Gastroesophageal sphincter (tissue), 4 donors: ENCODE results near the gene TMEM185B. TPM values are rescaled to one million over a fixed set of nuclear protein-coding genes. Genes with fewer than 3 reads are reported as not detected.
"Not testable (repeated sequence)": the region's sequence is repeated elsewhere in the genome, so short reads cannot be mapped to it uniquely, and the experiment has no call there.

Experiments used
- ATAC-seq: fragments of 150-250 bp; one replicate; pipeline ENCODE4 v1.9.1; 2016; ENCODE audit warnings: mild to moderate bottlenecking, moderate library complexity
- H3K27ac ChIP-seq, 4 donors: fragments of 200-600 bp; sonication (generic) in 3 of 4; 1 replicate in 3 of 4; 2 replicates in 1 of 4; pipeline ENCODE4 v1.5.1; 2016 to 2019
- H3K27me3 ChIP-seq: fragments of 200-600 bp; sonication (generic); one replicate; pipeline ENCODE4 v1.5.1; 2019
- H3K36me3 ChIP-seq, 2 donors: fragments of 200-600 bp; sonication (generic); one replicate each; pipeline ENCODE4 v1.5.1; 2019; ENCODE audit warnings: control low read depth in 1 of 2
- H3K4me1 ChIP-seq, 3 donors: fragments of 200-600 bp; sonication (generic); 1 replicate in 2 of 3; 2 replicates in 1 of 3; pipeline ENCODE4 v1.5.1; 2016 to 2019; ENCODE audit warnings: control low read depth in 2 of 3
- H3K4me3 ChIP-seq, 2 donors: fragments of 200-600 bp; sonication (generic); one replicate each; pipeline ENCODE4 v1.5.1; 2019; ENCODE audit warnings: mild to moderate bottlenecking in 1 of 2, moderate library complexity in 1 of 2
- H3K9me3 ChIP-seq, 3 donors: fragments of 200-600 bp; sonication (generic); one replicate each; pipeline ENCODE4 v1.5.1; 2017 to 2019; ENCODE audit warnings: control low read depth in 2 of 3
- EP300 ChIP-seq: sonication (generic); formaldehyde crosslinking; IDR thresholded peaks from one replicate; pipeline ENCODE4 v1.6.1; 2017; ENCODE audit warnings: antibody characterized with exemption, mild to moderate bottlenecking
- POLR2A ChIP-seq, 2 donors: fragments of 450-650 bp; IDR thresholded peaks; one replicate each; pipeline ENCODE4 v1.6.1; 2017; ENCODE audit warnings: antibody characterized with exemption in 2 of 2, mild to moderate bottlenecking in 2 of 2, moderate library complexity in 1 of 2
- POLR2AphosphoS5 ChIP-seq: sonication (generic); formaldehyde crosslinking; IDR thresholded peaks from one replicate; pipeline ENCODE4 v1.6.1; 2017; ENCODE audit warnings: antibody characterized with exemption
- WGBS, 2 donors: methylation state at CpG; one replicate each; pipeline ENCODE4 v1.1.5; 2018; ENCODE audit warnings: low coverage in 1 of 2; 5-methylcytosine and 5-hydroxymethylcytosine counted together
- total RNA-seq, 4 donors: library from RNA; depleted of rRNA; stranded (reverse); fragments of >200 nt; gene quantifications; one replicate each; pipeline ENCODE4 v1.1.0, GENCODE V29; 2016
- TF ChIP-seq, protein P1 (sequence below), 4 experiments: fragments of 200-600 bp in 2 of 4; fragments of 450-650 bp in 2 of 4; sonication (generic) in 1 of 4; IDR thresholded peaks; one replicate each; pipeline ENCODE4 v1.5.1; 2017 to 2019; ENCODE audit warnings: antibody characterized with exemption in 4 of 4, mild to moderate bottlenecking in 2 of 4, moderate library complexity in 2 of 4

TMEM185B gene
- total RNA-seq, 4 donors from 2014 or later = 22.8 to 28.9 (median 25.3) TPM

- no peak for TF ChIP-seq POLR2AphosphoS5
- TF ChIP-seq, protein P1, sequence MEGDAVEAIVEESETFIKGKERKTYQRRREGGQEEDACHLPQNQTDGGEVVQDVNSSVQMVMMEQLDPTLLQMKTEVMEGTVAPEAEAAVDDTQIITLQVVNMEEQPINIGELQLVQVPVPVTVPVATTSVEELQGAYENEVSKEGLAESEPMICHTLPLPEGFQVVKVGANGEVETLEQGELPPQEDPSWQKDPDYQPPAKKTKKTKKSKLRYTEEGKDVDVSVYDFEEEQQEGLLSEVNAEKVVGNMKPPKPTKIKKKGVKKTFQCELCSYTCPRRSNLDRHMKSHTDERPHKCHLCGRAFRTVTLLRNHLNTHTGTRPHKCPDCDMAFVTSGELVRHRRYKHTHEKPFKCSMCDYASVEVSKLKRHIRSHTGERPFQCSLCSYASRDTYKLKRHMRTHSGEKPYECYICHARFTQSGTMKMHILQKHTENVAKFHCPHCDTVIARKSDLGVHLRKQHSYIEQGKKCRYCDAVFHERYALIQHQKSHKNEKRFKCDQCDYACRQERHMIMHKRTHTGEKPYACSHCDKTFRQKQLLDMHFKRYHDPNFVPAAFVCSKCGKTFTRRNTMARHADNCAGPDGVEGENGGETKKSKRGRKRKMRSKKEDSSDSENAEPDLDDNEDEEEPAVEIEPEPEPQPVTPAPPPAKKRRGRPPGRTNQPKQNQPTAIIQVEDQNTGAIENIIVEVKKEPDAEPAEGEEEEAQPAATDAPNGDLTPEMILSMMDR (IDR thresholded peaks at IDR 0.05) = no peak
- no peak for TF ChIP-seq EP300
- TF ChIP-seq POLR2A (IDR thresholded peaks at IDR 0.05) = no peak
- Histone ChIP-seq H3K9me3 (no peaks in the 10 kb centered on the region), H3K36me3 (no peaks in the 10 kb centered on the region), H3K4me1 (peaks cover 0 to 31% (median 5%) of the 10 kb centered on the region in 3 donors), H3K4me3 (no peak overlapping the region), H3K27me3 (no peaks in the 10 kb centered on the region), H3K27ac (no peak overlapping the region)
- ATAC-seq = no peak
- WGBS, 2 donors = 71 to 80% methylated on average over 1 to 6 of the region's 10 CpGs
These were observed 14.3 kb upstream of the TMEM185B start for GRCh38 chr2:120237491-120237902.

GRCh38 chr2:120236791-120237190 is 13.6 kb upstream of the TMEM185B start:
- TF ChIP-seq, protein P1 (IDR thresholded peaks at IDR 0.05) = no peak
- TF ChIP-seq POLR2AphosphoS5 (no peak), POLR2A (IDR thresholded peaks at IDR 0.05) (no peak), EP300 (no peak)
- no peak for ATAC-seq

GRCh38 chr2:120236316-120236715 is 13.1 kb upstream of the TMEM185B start:
- 93% methylated on average over 3 of the region's 10 CpGs; no CpG with 5 or more reads in 1 of the 2 donors for WGBS, 2 donors
- Histone ChIP-seq H3K9me3 (no peaks in the 10 kb centered on the region), H3K4me3 (no peak overlapping the region), H3K4me1 (peaks cover 0 to 31% (median 5%) of the 10 kb centered on the region in 3 donors), H3K27ac (no peak overlapping the region), H3K36me3 (no peaks in the 10 kb centered on the region), H3K27me3 (no peaks in the 10 kb centered on the region)
- no peak for ATAC-seq
- TF ChIP-seq, protein P1 (IDR thresholded peaks at IDR 0.05) = no peak
- TF ChIP-seq POLR2AphosphoS5 (no peak), EP300 (no peak), POLR2A (IDR thresholded peaks at IDR 0.05) (no peak)

More at GRCh38 chr2:120236791-120237190, 13.6 kb upstream of the TMEM185B start:
- no peaks in the 10 kb centered on the region for H3K27me3 ChIP-seq
- no peaks in the 10 kb centered on the region for H3K9me3 ChIP-seq
- WGBS, 2 donors = 54 to 80% methylated on average over 1 to 3 of the region's 5 CpGs
- H3K4me1 ChIP-seq = peaks cover 0 to 31% (median 5%) of the 10 kb centered on the region in 3 donors
- no peaks in the 10 kb centered on the region for H3K36me3 ChIP-seq
- no peak overlapping the region for H3K4me3 ChIP-seq
- H3K27ac ChIP-seq = no peak overlapping the region

GRCh38 chr2:120235681-120236080 is 12.5 kb upstream of the TMEM185B start:
- no peaks in the 10 kb centered on the region for H3K27me3 ChIP-seq
- WGBS, 2 donors = 81 to 85% methylated on average over 5 to 6 of the region's 6 CpGs
- H3K4me1 ChIP-seq = peaks cover 0 to 31% (median 5%) of the 10 kb centered on the region in 3 donors
- no peaks in the 10 kb centered on the region for H3K36me3 ChIP-seq
- no peak overlapping the region for H3K4me3 ChIP-seq
- H3K9me3 ChIP-seq = no peaks in the 10 kb centered on the region
- ATAC-seq = no peak
- no peak for TF ChIP-seq POLR2A (IDR thresholded peaks at IDR 0.05)
- TF ChIP-seq POLR2AphosphoS5 = no peak
- no peak for TF ChIP-seq EP300
- TF ChIP-seq, protein P1 (IDR thresholded peaks at IDR 0.05) = no peak
- H3K27ac ChIP-seq = no peak overlapping the region

- H3K4me1 ChIP-seq = peaks cover 0 to 29% (median 5%) of the 10 kb centered on the region in 3 donors
- not testable (repeated sequence) for H3K36me3 ChIP-seq, H3K27me3 ChIP-seq, H3K9me3 ChIP-seq, H3K4me3 ChIP-seq, H3K27ac ChIP-seq, ATAC-seq
- WGBS, 2 donors = 83 to 100% methylated on average over 2 of the region's 2 CpGs
These were observed 12.0 kb upstream of the TMEM185B start for GRCh38 chr2:120235158-120235557.
